ENCODE data around the gene ATXN1.

DNA sequence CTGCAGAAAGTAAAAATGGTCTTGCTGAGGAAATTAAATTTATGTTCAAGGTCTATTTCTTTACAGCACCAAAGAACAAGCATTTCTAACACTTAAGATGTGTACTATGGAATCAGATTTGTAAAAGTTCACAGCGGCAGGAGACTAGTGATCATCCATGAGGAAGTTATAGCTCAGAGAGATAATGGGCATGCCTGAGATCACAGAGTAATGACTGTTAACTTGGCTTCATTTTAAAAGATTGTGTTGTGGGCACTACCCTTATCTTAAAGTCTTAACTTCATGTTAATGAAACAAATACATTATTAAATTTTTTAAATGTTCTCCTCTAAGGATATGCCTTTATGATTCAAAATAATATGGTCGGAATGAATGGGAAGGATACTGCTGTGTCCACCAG is 354.3 kb downstream of the ATXN1 start:
- TF ChIP-seq SOX6 (IDR thresholded peaks at IDR 0.05) (no peak), SOX6 (CRISPR knock-in tag; IDR thresholded peaks at IDR 0.05) (no peak), SIN3A (IDR thresholded peaks at IDR 0.05; ENCODE audit: borderline replicate concordance, low read depth, low read length) (no peak), CTCF (CRISPR knock-in tag; IDR thresholded peaks at IDR 0.05) (no peak), RAD21 (CRISPR knock-in tag; IDR thresholded peaks at IDR 0.05) (no peak), PAX8 (CRISPR knock-in tag; IDR thresholded peaks at IDR 0.05; ENCODE audit: borderline replicate concordance) (no peak), ZNF879 (CRISPR knock-in tag; IDR thresholded peaks at IDR 0.05) (no peak), TCF7L2 (IDR thresholded peaks at IDR 0.05; ENCODE audit: low read depth, low read length) (no peak), SP1 (IDR thresholded peaks at IDR 0.05) (no peak), SP1 (CRISPR knock-in tag; IDR thresholded peaks at IDR 0.05) (no peak)
